Sigmoid colon (tissue), 7 donors: Measurements from ENCODE around the gene OGFR. TPM values are rescaled to one million over a fixed set of nuclear protein-coding genes. Genes with fewer than 3 reads are reported as not detected.

Experiments used
- DNase-seq: peaks from one replicate; pipeline ENCODE4 v3.0.0-alpha.2; 2019
- H3K27ac ChIP-seq, 4 donors: fragments of 200-600 bp; sonication (generic); one replicate each; pipeline ENCODE4 v1.5.1; 2016 to 2019; ENCODE audit warnings: mild to moderate bottlenecking in 1 of 4
- H3K27me3 ChIP-seq, 3 donors: fragments of 200-600 bp; sonication (generic); one replicate each; pipeline ENCODE4 v1.5.1; 2019; ENCODE audit warnings: mild to moderate bottlenecking in 1 of 3
- H3K36me3 ChIP-seq, 4 donors: fragments of 200-600 bp; sonication (generic); one replicate each; pipeline ENCODE4 v1.5.1; 2016 to 2019
- H3K4me1 ChIP-seq, 4 donors: fragments of 200-600 bp; sonication (generic); one replicate each; pipeline ENCODE4 v1.5.1; 2017 to 2019
- H3K4me3 ChIP-seq, 4 donors: fragments of 200-600 bp; sonication (generic); one replicate each; pipeline ENCODE4 v1.5.1; 2017 to 2019; ENCODE audit warnings: mild to moderate bottlenecking in 2 of 4, moderate library complexity in 1 of 4
- H3K9me3 ChIP-seq, 4 donors: fragments of 200-600 bp in 3 of 4; sonication (generic) in 3 of 4; one replicate each; pipeline versions ENCODE4 v1.5.1 to v1.6.1; 2013 to 2019
- CTCF ChIP-seq, 4 experiments: fragments of 450-650 bp in 3 of 4; fragments of 200-600 bp in 1 of 4; IDR thresholded peaks; one replicate each; pipeline ENCODE4 v1.5.1; 2016 to 2019; ENCODE audit warnings: antibody characterized with exemption in 4 of 4, mild to moderate bottlenecking in 3 of 4, moderate library complexity in 2 of 4
- EP300 ChIP-seq, 4 donors: sonication (generic); formaldehyde crosslinking; IDR thresholded peaks; one replicate each; pipeline ENCODE4 v1.6.1; 2017; ENCODE audit warnings: antibody characterized with exemption in 4 of 4
- POLR2A ChIP-seq, 2 donors: fragments of 450-650 bp; IDR thresholded peaks; one replicate each; pipeline ENCODE4 v1.6.1; 2016; ENCODE audit warnings: antibody characterized with exemption in 2 of 2, mild to moderate bottlenecking in 2 of 2, moderate library complexity in 2 of 2
- POLR2AphosphoS5 ChIP-seq, 4 donors: sonication (generic); formaldehyde crosslinking; IDR thresholded peaks; one replicate each; pipeline ENCODE4 v1.6.1; 2017; ENCODE audit warnings: antibody characterized with exemption in 4 of 4
- WGBS, 2 donors: extraction: QIAGEN DNeasy Blood & Tissue Kit; methylation state at CpG; one replicate each; pipeline ENCODE4 v1.1.7; 2013; 5-methylcytosine and 5-hydroxymethylcytosine counted together
- intact Hi-C: fragments of 100-400 bp; cut with DNase I; formaldehyde crosslinking; loops from one replicate; pipeline ENCODE4 v1.15.1; 2023
- polyA plus RNA-seq, 3 donors: library from polyadenylated mRNA; stranded (reverse); fragments of 200-250 nt; gene quantifications; one replicate each; pipeline ENCODE4 v1.2.3, GENCODE V29; 2013
- total RNA-seq, 4 donors: library from RNA; depleted of rRNA; stranded (reverse); fragments of >200 nt; gene quantifications; one replicate each; pipeline ENCODE4 v1.1.0, GENCODE V29; 2016
- donor health status: healthy with polysubstance abuse.
- donor health status: Bipolar disorder and iron deficiency.
- donor health status: healthy.

The OGFR gene
- total and polyA plus RNA-seq, 7 donors, result 22.2 to 64.8 (median 46.6) TPM

DNA sequence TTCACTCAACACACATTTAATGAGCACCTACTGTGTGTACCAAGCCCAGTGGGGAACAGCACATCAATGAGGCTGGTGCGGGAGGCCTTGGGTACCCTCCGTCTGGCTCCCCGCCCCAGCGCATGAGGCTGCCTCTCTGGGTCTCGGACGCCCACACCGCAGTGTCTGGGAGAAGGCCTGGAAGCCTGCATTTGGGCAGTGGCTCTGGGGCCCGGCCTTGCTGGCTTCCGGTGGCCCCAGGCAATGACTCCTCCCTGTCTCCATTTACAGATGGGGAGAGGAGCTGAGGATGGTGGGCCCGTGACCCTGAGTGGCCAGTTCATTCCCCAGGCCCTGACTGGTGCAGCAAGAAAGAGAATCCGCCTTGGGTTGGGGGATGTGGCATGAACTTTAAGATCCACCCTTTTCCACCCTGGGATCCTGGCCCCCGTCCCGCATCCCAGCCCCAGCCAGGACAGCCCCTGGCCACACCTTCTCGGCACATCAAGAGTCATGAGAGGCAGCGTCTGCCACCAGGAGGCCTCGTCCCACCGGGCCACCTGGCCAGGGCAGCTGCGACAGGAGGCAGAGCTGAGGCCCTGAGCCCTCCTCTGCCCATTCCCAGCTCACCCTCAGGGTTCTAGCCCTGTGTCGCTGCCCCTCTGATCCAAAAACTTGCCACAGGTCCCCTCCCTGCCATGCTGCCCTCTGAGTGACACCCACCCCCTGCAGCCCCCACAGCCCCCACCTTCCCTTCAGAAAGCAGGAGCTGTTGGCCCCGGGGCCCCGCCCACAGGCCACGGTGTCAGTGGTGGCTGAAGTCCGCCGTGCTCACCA lies 25.8 kb upstream of the OGFR start:
- 63 to 77% methylated on average over 24 of the region's 24 CpGs for WGBS, 2 donors
- no peak overlapping the region for H3K4me3 ChIP-seq
- H3K27ac ChIP-seq, result no peak overlapping the region
- no peak for DNase-seq
- no peaks in the 10 kb centered on the region for H3K9me3 ChIP-seq
- no peaks in the 10 kb centered on the region for H3K36me3 ChIP-seq
- intact Hi-C loops, result no loop called here
- TF ChIP-seq POLR2AphosphoS5 (IDR thresholded peaks at IDR 0.05), result no peak
- TF ChIP-seq EP300 (IDR thresholded peaks at IDR 0.05), result no peak
- TF ChIP-seq CTCF (IDR thresholded peaks at IDR 0.05), result no peak
- TF ChIP-seq POLR2A (IDR thresholded peaks at IDR 0.05), result no peak
- peaks cover 0 to 17% (median 8%) of the 10 kb centered on the region in 4 donors for H3K4me1 ChIP-seq
- H3K27me3 ChIP-seq, result no peaks in the 10 kb centered on the region

DNA sequence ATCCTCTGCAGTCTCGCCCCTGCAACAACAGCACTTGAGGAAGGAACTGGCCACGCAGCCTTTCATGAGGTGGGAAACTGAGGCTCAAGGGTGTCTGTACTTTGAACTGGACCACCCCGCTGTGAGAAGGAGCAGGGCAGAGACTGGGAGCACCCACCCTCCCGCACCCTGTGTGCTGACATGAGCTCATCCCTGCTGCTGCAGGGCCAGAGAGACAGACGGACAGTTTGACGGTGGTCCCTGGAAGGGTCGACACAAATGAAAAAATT lies 25.3 kb upstream of the OGFR start:
- intact Hi-C loops, result no loop called here
- 66 to 87% methylated on average over 7 of the region's 7 CpGs for WGBS, 2 donors

DNA sequence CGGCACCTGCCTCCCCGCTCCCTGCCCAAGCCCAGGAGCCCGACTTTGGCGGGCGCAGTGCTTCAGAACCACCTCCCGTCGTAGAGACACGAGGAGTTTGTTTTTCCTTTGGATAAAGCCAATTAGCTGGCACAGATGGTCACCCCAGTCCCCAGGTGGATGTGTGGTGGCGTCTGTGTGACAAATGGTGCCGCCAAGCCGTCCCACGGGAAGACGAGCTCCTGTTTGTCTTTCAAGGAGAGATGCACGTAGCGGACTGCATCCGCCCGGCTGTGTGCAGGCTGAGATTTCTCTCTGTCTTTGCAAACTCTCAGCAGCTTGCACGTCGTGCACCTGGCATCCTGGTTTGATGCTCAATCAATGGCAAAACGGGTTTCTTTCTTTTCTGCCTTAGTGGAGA lies 24.4 kb upstream of the OGFR start:
- H3K27me3 ChIP-seq, result no peaks in the 10 kb centered on the region
- intact Hi-C loops, result loop anchor here (10.0 kb wide), 1 partner anchor 275 kb away; no protein-coding TSS in a partner anchor

More for the DNA sequence above, 25.3 kb upstream of the OGFR start:
- TF ChIP-seq CTCF (IDR thresholded peaks at IDR 0.05) (no peak), EP300 (IDR thresholded peaks at IDR 0.05) (no peak), POLR2A (IDR thresholded peaks at IDR 0.05) (no peak), POLR2AphosphoS5 (IDR thresholded peaks at IDR 0.05) (no peak)
- Histone ChIP-seq H3K27ac (no peak overlapping the region), H3K9me3 (no peaks in the 10 kb centered on the region), H3K4me3 (no peak overlapping the region), H3K27me3 (no peaks in the 10 kb centered on the region), H3K36me3 (no peaks in the 10 kb centered on the region), H3K4me1 (peaks cover 0 to 17% (median 8%) of the 10 kb centered on the region in 4 donors)
- DNase-seq, result no peak

GRCh38 chr20:62780696-62781095 lies 23.9 kb upstream of the OGFR start:
- 19 to 70% methylated on average over 17 of the region's 17 CpGs for WGBS, 2 donors
- no peaks in the 10 kb centered on the region for H3K27me3 ChIP-seq
- H3K4me1 ChIP-seq, result peaks cover 0 to 23% (median 10%) of the 10 kb centered on the region in 4 donors
- H3K36me3 ChIP-seq, result no peaks in the 10 kb centered on the region
- no peak for DNase-seq
- no peak overlapping the region for H3K4me3 ChIP-seq
- H3K27ac ChIP-seq, result no peak overlapping the region
- no peak for TF ChIP-seq POLR2A (IDR thresholded peaks at IDR 0.05)
- no peak for TF ChIP-seq EP300 (IDR thresholded peaks at IDR 0.05)
- no peak for TF ChIP-seq CTCF (IDR thresholded peaks at IDR 0.05)
- no peak for TF ChIP-seq POLR2AphosphoS5 (IDR thresholded peaks at IDR 0.05)
- intact Hi-C loops, result loop anchor here (10.0 kb wide), 1 partner anchor 276 kb away; no protein-coding TSS in a partner anchor
- H3K9me3 ChIP-seq, result no peaks in the 10 kb centered on the region

More for the DNA sequence above, 24.4 kb upstream of the OGFR start:
- H3K9me3 ChIP-seq, result no peaks in the 10 kb centered on the region
- H3K4me3 ChIP-seq, result no peak overlapping the region
- no peak for DNase-seq
- no peaks in the 10 kb centered on the region for H3K36me3 ChIP-seq
- peaks cover 0 to 18% (median 8%) of the 10 kb centered on the region in 4 donors for H3K4me1 ChIP-seq
- 47 to 75% methylated on average over 20 of the region's 20 CpGs for WGBS, 2 donors
- TF ChIP-seq POLR2A (IDR thresholded peaks at IDR 0.05) (no peak), CTCF (IDR thresholded peaks at IDR 0.05) (no peak), EP300 (IDR thresholded peaks at IDR 0.05) (no peak), POLR2AphosphoS5 (IDR thresholded peaks at IDR 0.05) (no peak)
- no peak overlapping the region for H3K27ac ChIP-seq
